ENCODE results near the gene CTDP1.

CTDP1 gene

DNA sequence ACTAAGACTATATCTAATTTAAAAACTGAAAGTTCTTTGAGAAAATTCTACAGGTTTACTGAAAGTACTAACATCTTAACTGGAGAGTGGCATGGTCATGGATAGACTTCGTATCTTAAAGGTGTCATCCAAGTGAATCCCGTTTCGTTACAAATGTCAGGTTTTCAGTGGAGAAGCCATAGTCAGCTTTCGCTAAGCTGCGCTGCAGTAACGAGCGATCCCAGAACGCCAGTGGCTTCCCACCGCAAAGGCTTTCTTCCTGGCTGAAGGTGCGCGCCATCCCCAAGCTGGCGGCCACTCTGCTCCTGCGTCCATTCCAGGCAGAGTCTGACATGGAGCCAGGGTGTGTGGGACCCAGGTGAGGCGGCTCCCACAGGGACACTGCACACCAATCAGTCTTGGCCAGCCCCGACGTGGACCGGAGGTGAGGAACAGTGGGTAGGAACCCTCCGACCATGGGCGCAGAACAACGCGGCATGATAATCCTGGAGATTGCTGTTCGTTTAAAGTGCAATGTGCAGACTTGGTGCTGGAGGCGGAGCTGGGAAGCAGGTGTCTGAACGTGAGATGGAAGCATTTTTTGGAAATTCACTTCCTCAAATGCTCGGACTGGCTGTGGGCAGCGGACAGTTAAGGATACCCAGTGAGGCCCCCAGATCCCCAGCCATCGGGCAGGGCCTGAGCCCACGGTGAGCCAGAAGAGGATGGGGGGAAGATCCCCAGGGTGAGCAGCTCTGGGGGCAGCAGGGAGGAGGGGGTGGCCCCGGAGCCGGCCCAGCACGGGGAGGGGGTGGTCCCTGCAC is 90.3 kb downstream of the CTDP1 start:
- DNase-seq = no peak

DNA sequence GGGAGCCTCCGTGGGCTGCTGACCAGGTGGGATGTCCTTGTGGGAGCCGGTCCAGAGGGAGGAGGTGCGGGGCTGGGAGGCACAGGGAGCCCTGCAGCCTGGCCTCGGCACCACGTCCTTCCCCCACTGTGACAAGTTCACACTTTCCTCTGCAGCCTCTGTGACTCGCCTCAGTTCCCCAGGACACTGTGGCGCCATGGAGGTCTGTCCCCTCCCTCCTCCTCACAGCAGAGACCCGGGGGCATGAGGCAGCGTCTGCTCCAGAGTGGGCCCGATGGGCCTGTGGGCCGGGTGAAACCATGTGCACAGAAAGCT is 90.9 kb downstream of the CTDP1 start:
- DNase-seq = no peak

DNA sequence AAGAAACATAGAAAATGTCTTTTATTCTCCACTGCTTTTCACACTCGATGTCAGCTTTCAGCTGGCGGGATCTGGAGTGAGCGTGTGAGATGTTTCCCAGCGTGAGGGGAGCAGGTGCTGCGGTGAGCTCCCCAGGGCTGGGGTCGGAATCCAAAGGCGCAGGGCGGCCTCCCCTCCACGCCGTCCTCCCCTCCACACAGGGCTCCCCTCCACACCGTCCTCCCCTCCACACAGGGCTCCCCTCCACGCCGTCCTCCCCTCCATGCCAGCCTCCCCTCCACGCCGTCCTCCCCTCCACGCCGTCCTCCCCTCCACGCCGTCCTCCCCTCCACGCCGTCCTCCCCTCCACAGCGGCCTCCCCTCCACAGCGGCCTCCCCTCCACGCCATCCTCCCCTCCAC is 91.2 kb downstream of the CTDP1 start:
- DNase-seq = no peak

DNA sequence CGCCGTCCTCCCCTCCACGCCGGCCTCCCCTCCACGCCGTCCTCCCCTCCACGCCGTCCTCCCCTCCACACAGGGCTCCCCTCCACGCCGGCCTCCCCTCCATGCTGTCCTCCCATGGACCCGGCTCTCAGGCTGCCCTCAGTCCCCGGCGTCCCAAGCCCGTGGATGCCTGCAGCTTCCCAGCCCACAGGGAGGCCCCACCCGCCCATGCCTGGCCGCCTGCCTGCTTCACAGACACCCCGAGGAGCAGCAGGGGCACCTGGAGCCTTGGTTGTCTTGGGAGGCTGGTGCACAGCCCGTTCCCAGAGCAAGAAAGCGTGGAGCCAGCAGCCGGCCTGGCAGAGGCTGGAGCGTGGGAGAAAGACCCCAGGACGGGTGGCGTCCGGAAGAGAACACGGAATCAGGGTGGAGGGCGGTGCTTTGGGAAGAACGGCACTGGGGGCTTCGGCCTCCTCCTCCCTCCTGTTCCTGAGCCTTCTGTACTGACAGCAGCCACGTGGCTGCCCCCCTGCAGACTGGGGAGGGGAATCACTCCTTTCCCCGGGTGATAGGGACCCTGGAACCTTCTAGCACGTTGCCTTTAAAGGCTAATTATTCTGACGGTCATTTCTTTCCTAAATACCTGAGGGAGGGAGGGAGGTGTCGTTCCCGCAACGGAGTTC is 92.0 kb downstream of the CTDP1 start:
- no peak for DNase-seq

DNA sequence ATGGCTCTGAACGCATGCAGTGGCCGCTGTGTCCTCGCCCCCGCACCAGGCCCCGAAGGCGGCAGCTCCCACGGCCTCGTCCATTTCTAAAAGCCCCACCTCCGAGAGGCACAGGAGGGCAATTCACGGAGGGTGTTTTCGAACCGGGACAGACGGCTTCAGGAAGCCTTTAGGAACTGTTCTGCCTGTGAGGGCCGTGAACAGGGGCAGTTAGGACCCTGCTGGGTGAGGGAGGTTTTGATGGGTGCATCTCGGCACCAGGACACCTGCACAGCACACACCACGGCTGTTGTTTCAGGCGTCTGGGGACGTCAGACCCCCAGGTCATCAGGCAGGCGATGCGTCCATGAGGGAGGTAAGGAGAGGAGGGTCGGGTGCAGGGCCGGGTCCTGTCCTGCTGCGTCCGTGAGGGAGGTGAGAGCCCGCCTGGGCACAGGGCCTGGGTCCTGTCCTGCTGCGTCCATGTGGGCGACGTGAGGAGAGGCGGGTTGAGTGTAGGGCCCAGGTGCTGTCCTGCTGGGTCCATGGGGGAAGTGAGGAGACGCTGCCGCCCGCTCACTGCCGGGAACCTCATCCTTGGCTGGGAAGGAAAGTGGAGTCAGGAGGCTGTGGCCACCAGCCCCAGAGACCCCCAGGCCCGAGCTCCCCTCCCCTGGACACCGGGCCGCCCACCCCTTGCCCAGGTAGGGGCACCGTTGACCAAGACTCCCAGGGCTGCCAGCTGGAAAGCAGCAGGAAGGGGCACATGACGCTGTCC is 92.7 kb downstream of the CTDP1 start:
- no peak for DNase-seq

DNA sequence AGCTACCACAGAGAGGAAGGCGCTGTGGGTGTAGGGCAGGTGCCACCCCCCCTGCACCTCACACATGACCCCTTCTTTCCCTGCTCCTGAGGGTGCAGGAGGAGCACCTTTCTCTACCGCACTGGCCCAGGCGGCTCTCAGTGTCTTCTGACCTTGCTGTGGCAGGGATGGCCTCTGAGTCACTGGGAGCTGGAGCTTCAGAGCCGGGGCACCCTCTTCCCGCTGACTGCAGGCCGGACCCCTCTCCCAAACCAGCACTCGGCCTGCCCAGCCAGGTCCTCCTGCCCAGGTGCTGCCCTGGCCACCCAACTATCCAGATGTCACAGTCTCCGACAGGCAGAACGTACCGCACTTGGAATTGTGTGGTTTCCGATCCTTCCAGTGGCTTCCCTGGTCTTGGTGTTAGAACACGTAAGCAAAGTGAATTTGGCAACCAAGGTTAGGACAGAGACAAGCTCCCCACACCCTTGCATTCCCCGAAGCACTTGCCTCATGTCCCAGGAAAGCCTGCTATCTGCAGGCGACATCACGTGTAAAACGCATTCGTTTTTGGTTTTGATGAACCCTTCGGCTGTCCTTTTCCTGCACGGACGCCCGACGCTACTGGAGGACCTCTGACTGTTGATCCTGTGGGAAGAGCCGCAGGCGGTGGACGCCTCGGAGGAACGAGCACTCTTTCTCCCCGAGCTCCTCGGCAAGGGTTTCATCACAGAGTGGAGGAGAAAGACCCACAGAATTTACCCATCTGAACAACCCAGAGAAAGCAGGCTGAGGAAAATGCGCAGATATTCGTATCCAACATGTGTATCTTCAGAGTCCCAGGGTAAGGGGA is 93.5 kb downstream of the CTDP1 start:
- DNase-seq = no peak

DNA sequence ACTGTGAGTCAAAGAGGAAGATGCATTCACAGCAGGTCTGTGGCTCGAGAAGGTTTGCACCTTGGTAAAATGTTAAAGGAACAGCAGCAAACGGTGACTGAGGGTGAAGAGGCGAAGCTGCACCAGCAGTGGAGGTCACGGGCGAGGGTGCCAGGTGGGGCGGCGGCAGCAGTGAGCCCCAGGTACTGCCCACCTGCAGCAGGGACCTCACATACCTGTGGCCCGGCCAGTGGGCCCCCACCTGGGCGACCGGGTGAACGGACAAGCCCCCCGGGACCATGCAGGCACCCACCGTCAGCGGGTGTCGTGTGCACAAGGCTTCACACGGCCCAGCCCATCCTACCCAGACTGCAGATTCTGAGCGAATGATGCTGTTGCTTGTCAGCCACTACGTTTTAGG is 94.5 kb downstream of the CTDP1 start:
- no peak for DNase-seq

DNA sequence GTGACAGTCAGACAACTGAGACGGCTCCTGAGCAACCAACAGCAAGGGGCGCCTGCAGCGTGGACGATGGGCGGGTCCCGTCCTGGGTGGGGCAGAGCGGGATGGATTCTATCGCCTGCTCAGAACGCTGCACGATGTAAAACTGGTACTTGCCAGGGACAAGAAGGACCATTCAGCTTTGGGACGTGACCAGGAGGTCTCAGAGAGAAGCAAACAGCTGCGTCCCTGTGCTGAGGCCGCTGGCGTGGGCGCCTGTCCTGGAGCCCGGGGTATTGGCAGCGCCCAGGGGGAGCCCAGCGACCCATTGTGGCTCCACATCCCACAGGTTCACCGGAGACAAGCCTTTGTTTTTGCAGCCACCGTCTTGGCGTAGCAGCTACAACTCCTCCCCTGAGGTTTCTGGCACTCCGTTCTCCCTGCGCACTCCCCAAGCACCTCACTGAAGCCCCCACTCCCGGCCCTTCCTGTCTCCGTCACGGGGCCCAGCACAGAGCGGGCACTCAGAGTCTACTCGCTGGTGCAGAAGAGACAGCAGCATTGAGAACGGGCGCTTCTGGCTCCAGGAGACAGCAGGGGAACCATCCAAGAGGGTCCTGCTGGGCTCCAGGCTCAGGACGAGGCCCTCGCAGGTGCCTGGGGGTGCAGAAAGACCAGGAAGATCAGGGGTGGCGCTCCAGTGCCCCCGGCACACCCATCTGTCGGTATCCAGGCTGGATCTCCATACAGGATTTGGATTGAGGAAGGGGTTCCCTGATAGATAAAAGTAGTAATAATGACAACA is 96.0 kb downstream of the CTDP1 start:
- DNase-seq = no peak

DNA sequence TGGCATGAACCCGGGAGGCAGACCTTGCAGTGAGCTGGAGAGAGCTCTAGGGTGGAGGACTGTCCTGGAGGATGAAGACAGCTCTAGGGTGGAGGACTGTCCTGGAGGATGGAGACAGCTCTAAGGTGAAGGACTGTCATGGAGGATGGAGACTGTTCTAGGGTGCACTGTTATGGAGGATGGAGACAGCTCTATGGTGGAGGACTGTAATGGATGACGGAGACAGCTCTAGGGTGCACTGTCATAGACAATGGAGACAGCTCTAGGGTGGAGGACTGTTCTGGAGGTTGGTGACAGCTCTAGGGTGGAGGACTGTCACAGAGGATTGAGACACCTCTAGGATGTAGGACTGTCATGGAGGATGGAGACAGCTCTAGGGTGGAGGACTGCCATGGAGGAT is 97.1 kb downstream of the CTDP1 start:
- DNase-seq = no peak

DNA sequence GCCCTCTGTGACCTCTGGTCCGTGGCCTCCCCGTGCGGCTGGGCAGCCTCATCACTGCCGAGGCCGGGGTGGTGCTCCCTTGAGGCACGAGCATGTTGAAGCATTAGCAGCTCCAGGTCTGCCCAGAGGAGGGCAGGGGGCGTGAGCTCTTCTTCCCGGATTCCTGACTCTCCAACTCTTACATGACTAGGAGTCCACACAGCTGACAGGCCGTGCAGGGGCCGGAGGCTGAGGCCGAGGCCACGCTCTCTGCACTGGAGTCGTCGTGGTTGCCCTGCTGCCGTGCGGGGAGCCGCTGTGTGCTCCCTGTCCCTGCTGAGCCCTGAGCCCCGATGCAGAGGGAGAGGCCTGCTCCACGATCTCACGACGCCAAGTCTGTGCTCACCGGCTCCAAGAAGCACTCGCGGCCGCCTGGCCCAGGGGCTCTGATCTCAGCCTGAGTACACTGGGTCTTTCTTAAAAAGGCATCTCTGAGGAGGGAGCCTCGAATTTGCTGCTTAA is 98.7 kb downstream of the CTDP1 start:
- no peak for DNase-seq

DNA sequence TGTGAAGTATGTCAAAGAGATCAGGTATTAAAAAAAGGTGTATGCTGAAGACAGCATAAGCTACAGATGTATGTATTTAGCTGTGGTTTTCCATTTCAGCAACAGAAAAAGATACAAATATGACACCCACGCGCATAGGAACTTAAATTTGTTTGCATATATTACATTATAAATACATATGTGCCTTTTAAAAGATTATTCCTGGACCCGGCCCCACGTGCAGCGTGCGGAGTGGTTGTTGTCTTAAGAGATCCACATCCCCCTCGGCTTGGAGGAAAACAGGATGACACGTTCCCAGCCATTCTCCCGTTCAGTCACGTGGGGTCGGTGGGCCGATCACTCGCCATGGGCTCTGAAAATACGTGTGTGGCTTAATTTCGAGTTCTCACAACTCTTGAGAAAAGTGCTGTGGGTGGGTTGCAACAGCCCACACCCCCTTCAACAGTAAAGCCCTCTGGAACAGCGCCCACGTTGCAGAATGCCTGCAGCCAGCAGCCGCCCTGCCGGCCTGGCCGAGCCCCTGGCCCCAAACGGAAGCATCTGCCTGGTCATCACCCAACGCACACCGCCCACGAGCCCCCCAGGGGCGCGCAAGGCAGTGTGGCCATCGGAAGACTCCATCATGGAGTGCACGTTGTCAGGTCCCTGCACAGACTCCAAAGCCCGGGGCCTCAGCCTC is 99.6 kb downstream of the CTDP1 start:
- no peak for DNase-seq

DNA sequence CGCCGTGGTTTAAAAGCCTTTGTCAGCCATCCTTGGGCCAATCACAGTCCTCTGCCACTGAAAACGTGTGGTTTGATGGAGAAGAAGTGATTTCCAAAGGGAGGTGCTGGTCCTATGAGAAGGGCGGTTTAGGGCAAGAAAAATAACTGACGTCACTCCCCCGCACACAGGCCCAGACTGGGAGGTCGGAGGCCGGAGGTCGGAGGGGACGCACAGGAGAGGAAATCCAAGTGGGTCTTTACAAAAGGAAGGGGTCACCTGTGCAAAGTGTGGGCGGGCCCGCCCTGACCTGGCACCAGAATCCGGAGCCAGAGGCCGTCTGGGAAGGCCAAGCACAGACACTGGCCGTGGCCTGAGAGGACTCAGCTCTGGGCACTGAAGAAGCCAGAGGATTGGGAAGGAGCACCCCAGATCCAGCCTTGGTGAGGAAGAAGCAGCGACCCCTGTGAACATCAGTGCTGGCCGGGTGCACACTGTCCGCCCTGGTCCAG is 100.1 kb downstream of the CTDP1 start:
- no peak for DNase-seq

DNA sequence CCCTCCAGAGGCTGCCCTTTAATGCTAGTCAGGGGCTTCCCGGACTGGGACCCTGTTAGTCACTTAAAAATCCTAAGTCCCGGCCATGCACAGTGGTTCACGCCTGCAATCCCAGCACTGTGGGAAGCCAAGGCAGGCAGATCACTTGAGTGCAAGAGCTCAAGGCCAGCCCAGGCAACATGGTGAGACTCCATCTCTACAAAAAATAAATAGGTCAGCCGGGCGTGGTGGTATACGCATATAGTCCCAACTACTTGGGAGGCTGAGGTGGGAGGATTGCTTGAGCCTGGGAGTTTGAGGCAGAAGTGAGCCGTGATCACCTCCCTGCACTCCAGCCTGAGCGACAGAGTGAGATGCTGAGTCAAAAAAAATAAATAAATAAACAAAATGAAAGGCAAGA is 100.9 kb downstream of the CTDP1 start:
- DNase-seq = no peak

DNA sequence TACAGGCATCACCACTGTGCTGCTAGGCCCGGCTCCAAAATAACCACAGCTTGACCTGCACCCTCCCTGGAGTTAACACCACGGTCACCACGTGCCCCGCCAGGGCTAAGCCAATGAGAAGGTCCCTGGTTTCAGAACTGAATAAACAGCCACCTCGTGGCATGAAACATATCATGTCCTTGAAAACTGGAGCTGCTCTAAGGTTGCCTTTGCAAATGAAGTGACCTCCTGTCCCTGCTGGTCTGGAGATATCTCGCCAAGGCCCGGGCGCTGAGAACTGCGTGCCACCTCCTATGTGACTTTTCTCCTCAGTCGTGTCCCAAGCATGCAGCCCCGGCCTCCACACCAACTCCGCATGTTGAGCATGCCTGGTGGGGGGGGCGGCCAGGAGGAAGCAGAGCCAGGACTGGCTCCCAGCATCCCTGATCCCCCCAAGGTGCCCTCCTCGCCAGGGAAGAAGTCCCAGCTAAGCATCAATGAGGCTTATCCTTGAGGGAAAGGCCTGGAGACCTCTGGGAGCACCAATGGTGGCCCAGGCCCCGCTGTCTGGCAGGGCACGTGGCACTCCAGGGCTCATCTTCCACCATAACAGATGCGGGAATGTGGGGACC is 101.8 kb downstream of the CTDP1 start:
- DNase-seq = no peak

DNA sequence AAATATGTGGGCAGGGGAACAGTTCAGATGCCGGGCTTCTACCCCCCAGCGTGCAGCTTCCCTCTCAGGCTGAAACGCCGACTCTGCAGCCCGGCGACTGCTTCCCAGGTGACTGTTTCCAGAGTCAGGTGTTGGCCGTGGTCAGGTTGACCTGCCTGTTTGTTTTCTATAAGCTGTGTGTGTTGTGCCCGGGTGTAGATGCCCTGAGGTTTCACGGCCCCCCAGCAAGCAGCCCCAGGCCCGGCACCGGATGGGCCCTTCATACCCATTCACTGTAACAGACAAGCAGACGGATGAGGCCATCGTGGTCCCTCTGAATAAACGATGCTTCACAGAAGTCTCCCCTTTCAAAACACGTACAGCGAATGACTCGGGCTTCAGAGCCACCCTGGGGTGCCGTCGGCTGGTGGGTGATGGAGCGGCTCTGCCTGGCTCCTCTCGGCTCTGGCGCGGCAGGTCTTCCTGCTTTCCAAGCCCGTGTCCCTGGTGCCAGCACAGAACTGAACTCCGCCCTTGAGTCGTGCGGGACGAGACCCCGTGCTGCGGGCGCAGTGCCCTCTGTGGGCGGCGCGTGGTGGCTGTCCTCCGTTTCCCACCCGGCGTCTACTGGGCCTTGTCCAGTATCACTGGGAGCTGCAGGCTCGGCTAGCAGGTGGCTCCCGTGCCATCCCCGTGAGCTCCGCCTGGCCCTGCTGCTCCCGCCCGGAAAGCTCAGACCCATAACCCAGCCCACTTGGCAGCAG is 103.1 kb downstream of the CTDP1 start:
- no peak for DNase-seq

DNA sequence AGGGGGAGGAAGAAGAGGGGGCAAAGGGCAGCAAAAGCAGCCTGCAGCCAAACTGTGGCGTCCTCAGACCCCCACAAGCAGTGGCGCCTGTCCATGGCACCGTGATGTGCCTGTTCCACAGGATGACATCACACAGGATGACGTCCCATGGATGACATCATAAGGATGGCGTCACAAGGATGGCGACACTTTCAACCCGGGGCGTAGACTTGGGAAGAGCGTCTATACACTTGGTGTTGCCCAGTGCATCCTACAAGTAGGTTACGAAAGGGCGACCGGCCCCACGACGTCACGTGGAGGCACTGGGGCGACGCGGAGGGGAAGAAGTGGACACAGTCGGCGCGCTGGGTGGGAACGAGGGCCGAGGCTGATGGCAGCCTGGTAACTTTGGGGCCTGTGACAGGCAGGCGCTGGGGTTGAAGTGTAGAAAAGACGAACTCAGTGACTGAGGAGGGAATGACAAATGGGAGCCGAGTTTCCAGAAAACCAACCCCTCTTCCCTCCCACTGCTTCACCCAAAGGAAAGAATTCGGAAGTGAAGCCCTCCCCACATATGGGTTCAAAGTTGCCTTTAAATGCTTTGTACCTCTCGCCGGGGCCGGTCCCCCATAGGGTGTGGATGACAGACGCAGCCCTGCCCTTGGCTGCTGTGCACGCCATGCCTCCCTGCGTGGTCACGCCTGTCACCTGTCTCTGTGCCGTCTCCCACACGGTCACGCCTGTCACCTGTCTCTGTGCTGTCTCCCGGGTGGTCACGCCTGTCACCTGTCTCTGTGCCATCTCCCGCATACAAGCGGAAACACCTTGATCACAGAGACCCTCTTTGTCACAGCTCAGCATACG is 104.7 kb downstream of the CTDP1 start:
- DNase-seq = no peak

DNA sequence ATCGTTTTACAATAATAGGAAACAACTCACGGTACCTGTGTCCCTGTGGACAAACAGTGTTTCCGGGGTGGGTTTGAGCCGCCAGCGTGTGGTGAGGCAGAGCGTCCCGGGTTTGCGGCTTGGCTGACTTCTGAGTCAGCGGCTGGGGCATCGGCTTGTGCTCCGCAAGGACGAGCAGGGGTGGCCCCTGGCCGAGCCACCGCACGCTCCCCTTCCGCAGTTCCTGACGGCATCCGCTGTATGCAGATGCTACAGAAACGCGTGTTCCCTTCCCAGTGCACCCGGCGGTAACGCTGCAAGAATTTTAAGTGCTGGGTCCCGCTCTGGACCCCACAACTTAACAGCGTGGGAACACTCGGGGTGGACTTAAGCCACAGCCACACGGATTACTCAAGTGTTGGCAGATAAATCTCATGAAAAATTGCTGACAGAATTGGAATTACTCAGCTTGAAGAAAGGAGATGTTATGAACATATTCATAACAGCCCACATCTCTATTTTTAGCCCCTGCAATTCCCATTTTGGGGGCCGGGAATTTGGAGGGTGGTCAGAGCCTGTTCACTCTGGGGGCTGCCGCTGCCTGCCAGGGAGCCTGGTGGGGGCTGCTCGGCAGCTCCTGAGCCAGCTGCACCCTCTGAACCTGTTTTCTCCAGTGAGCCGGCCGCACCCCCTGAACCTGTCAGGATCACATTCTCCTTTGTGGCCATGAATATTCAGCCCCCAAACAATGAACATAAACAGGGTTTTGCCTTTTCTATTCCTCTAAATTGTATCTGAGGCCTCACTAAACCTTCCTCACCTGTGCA is 105.6 kb downstream of the CTDP1 start:
- DNase-seq = no peak

DNA sequence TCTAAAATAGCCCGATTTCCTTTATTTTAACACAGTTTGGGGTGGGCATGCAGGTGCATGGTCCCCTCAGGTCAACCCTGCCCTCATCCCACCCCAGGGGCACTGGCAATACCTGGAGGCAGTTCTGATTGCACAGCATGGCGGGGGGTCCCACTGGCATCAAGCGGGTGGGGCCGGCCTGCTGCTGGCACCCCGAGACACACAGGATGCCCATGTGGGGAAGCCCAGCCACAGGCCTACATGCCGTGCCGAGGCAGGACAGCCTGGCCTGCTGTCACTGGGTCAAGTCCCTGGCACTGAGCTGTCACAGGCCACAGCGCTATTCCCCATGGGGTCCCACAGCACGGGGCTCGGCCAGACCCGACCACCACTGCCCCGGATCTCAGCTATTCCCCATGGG is 106.2 kb downstream of the CTDP1 start:
- DNase-seq = no peak

All from C1 segment of cervical spinal cord (tissue), 14 donors.